ENCODE measurements around the gene SNAPC5.

DNA sequence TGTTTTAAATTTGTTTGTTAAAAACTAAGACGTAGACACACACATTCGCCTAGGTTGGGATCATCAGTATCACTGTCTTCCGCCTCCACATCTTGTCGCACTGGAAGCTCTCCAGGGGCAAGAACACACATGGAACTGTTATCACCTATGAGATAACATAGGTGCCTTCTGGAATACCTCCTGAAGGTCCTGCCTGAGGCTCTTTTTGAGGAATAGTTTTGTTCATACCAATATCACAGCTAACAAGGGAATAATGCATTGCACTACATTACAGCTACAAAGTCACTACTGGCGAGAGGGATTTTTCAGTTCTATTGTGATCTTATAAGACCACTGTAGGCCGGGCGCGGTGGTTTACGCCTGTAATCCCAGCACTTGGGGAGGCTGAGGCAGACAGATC lies 37.5 kb upstream of the SNAPC5 start:
- no peak for TF ChIP-seq POLR2AphosphoS5 (IDR thresholded peaks at IDR 0.05; ENCODE audit: low read depth, low read length)
- TF ChIP-seq TAF1 (IDR thresholded peaks at IDR 0.05; ENCODE audit: borderline replicate concordance, insufficient read depth, low read length) = no peak
- TF ChIP-seq SIN3A (IDR thresholded peaks at IDR 0.05; ENCODE audit: borderline replicate concordance, insufficient read depth, low read length) = no peak

All from PFSK-1 (cell line).